MM.1S (cell line): ENCODE measurements around the gene DNAH5.

Experiments used
- CTCF ChIP-seq: fragments of 300-600 bp; sonication (generic); IDR thresholded peaks from 2 replicates; pipeline ENCODE4 v1.5.1; 2016; ENCODE audit warnings: antibody characterized with exemption, low read length, mixed read lengths
- EZH2 ChIP-seq: fragments of 300-600 bp; sonication (generic); optimal IDR thresholded peaks from 2 replicates; pipeline ENCODE3; 2017; ENCODE audit warnings: low read depth, mild to moderate bottlenecking, antibody characterized with exemption, low read length, mixed read lengths
- EZH2phosphoT487 ChIP-seq: fragments of 300-600 bp; sonication (generic); IDR thresholded peaks from 2 replicates; pipeline ENCODE4 v1.6.1; 2018; ENCODE audit warnings: antibody characterized with exemption, low read length

DNA sequence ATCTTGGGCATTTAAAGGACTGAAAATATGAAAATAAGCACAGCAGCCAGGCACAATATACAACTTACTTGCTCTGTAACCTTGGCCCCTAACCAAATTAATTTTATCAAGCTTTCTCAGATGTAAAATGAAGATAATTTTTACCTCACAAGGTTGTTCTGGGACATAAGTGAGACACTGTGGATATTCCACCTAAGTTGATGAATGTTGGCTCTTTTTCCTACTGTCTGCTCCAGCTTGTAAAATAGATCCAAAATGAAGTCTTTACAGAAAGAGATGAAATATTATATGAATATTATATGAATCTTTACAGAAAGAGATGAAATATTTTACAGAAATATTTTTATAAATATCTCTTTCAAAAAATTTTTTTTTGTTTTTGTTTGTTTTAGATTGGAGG is 270.1 kb downstream of the DNAH5 start:
- TF ChIP-seq CTCF: no peak
- TF ChIP-seq EZH2phosphoT487: no peak
- TF ChIP-seq EZH2: no peak
